ENCODE data around the gene NUBPL. TPM values are rescaled to one million over a fixed set of nuclear protein-coding genes. Genes with fewer than 3 reads are reported as not detected.

Gene NUBPL
- total RNA-seq, 1 donor: 12.1 TPM

DNA sequence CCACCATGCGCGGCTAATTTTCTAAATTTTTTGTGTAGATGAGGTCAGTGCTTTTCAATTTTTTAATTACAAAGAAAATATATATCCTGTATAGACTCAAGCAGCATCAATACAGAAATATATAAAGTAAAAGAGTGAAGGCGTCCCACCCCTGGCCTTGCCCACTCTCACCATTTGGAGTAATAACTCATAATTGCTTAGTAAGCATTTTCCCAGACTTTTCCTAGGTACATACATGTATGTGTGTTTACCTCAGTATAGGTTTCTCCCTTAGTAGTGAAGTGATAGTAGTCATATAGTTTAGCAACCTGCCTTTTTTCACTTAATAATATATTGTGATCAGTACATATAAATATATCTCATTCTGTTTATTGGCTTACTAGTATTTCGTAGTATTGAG is 200.1 kb downstream of the NUBPL start:
- no peak overlapping the region for H3K4me3 ChIP-seq (ENCODE audit: low read depth, low read length)
- no peak for DNase-seq (ENCODE audit: low read depth)

DNA sequence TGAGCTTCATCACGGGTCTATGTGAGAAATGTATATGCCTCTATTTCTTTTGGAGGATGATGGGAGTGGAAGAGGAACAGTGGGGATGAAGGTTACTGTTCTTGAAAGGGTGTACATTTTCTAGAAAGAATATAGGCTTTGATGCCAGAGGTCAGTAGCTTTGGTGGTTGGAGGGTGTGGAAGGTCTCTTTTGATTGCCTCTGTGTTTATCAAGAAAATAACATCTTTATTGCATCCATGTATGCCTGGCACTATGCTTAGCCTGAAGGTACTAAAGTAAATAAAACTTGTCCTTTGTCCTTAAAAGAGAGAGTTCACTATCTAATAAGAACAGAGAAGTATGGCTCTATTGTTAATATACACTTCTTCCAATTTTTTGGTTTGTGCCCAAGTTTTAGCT is 201.8 kb downstream of the NUBPL start:
- TF ChIP-seq, protein P1, sequence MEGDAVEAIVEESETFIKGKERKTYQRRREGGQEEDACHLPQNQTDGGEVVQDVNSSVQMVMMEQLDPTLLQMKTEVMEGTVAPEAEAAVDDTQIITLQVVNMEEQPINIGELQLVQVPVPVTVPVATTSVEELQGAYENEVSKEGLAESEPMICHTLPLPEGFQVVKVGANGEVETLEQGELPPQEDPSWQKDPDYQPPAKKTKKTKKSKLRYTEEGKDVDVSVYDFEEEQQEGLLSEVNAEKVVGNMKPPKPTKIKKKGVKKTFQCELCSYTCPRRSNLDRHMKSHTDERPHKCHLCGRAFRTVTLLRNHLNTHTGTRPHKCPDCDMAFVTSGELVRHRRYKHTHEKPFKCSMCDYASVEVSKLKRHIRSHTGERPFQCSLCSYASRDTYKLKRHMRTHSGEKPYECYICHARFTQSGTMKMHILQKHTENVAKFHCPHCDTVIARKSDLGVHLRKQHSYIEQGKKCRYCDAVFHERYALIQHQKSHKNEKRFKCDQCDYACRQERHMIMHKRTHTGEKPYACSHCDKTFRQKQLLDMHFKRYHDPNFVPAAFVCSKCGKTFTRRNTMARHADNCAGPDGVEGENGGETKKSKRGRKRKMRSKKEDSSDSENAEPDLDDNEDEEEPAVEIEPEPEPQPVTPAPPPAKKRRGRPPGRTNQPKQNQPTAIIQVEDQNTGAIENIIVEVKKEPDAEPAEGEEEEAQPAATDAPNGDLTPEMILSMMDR (IDR thresholded peaks at IDR 0.05; ENCODE audit: insufficient read depth, low read depth, low read length): no peak

More for the DNA sequence above, 200.1 kb downstream of the NUBPL start:
- TF ChIP-seq, protein P1 (IDR thresholded peaks at IDR 0.05; ENCODE audit: insufficient read depth, low read depth, low read length): no peak

GRCh38 chr14:31766315-31766892 is 205.2 kb downstream of the NUBPL start:
- H3K4me3 ChIP-seq (ENCODE audit: low read depth, low read length): no peak overlapping the region
- TF ChIP-seq, protein P1 (IDR thresholded peaks at IDR 0.05; ENCODE audit: insufficient read depth, low read depth, low read length): no peak
- no peak for DNase-seq (ENCODE audit: low read depth)

More for the DNA sequence above, 201.8 kb downstream of the NUBPL start:
- no peak for DNase-seq (ENCODE audit: low read depth)
- H3K4me3 ChIP-seq (ENCODE audit: low read depth, low read length): no peak overlapping the region

DNA sequence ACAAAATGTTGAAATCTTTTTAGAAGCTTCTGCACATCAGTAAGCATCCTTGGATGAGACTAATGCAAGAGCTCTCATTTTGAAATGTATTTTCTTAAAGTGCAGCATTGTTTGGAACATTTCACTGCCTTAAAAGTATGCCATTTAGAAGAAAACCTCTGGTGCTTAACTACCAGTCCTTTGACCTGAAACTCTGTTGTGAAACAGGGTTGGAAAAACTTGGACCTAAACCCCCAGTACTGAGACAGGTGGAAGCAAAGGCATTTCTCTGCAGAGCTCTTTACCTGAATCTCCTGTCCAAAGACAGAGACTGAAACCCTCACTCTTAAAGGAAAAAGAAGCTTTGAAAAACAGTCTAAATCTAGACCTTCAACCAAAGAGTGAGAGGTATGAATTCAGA is 207.2 kb downstream of the NUBPL start:
- DNase-seq (ENCODE audit: low read depth): no peak
- no peak overlapping the region for H3K4me3 ChIP-seq (ENCODE audit: low read depth, low read length)
- TF ChIP-seq, protein P1 (IDR thresholded peaks at IDR 0.05; ENCODE audit: insufficient read depth, low read depth, low read length): no peak

DNA sequence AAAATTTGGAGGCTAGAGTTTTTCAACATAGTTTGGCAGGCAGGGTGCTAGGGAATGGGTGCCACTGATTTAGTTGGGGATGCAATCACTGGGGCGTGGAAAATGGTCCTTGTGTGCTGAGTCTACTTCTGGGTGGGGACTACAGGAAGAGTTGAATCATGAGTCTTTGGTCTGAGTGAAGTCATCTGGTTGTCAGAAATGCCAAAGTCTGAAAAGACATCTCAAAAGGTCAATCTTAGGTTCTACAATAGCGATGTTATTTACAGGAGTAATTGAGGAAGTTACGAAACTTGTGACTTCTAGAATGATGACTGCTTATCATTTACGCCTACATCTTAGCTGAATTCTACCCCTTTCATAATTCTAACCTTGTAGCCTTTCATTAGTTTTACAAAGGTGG is 209.1 kb downstream of the NUBPL start:
- DNase-seq (ENCODE audit: low read depth): no peak
- no peak overlapping the region for H3K4me3 ChIP-seq (ENCODE audit: low read depth, low read length)
- TF ChIP-seq, protein P1 (IDR thresholded peaks at IDR 0.05; ENCODE audit: insufficient read depth, low read depth, low read length): no peak

DNA sequence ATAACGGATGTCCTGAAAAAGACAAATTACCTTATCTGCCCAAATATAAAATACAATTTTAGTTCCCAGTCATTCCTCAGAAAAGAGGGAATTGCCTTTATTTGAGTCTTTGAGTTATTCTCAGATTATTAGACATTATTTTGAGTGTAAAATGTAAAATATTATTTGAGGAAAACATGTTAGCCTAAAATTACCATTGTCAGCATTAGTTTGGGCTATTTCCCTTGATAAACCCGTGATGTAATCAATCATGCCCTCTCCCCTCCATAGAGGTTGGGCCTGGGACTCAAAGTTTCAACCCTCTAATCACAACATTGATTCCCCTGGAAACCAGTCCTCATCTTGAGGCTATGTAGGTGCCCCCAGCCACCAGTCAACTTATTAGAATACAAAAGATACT is 213.4 kb downstream of the NUBPL start:
- TF ChIP-seq, protein P1 (IDR thresholded peaks at IDR 0.05; ENCODE audit: insufficient read depth, low read depth, low read length): no peak
- no peak overlapping the region for H3K4me3 ChIP-seq (ENCODE audit: low read depth, low read length)
- DNase-seq (ENCODE audit: low read depth): no peak

GRCh38 chr14:31777312-31777711 is 216.1 kb downstream of the NUBPL start:
- no peak overlapping the region for H3K4me3 ChIP-seq (ENCODE audit: low read depth, low read length)
- DNase-seq (ENCODE audit: low read depth): no peak
- TF ChIP-seq, protein P1 (IDR thresholded peaks at IDR 0.05; ENCODE audit: insufficient read depth, low read depth, low read length): no peak

All from fibroblast of villous mesenchyme (primary cell).